NCI-H524 treated with DMSO at 0.1 percent for 48 hours (cell line): ENCODE results near the gene SYCE1.
"Not testable (repeated sequence)": the region's sequence is repeated elsewhere in the genome, so short reads cannot be mapped to it uniquely, and the experiment has no call there.

Experiments
- DNase-seq: peaks from one replicate; lab custom pipeline; 2025; lab: John Stamatoyannopoulos, UW

The SYCE1 gene, protein sequence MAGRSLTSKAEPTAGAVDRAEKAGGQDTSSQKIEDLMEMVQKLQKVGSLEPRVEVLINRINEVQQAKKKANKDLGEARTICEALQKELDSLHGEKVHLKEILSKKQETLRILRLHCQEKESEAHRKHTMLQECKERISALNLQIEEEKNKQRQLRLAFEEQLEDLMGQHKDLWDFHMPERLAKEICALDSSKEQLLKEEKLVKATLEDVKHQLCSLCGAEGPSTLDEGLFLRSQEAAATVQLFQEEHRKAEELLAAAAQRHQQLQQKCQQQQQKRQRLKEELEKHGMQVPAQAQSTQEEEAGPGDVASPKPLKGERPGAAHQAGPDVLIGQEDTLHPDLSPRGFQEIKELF

DNA sequence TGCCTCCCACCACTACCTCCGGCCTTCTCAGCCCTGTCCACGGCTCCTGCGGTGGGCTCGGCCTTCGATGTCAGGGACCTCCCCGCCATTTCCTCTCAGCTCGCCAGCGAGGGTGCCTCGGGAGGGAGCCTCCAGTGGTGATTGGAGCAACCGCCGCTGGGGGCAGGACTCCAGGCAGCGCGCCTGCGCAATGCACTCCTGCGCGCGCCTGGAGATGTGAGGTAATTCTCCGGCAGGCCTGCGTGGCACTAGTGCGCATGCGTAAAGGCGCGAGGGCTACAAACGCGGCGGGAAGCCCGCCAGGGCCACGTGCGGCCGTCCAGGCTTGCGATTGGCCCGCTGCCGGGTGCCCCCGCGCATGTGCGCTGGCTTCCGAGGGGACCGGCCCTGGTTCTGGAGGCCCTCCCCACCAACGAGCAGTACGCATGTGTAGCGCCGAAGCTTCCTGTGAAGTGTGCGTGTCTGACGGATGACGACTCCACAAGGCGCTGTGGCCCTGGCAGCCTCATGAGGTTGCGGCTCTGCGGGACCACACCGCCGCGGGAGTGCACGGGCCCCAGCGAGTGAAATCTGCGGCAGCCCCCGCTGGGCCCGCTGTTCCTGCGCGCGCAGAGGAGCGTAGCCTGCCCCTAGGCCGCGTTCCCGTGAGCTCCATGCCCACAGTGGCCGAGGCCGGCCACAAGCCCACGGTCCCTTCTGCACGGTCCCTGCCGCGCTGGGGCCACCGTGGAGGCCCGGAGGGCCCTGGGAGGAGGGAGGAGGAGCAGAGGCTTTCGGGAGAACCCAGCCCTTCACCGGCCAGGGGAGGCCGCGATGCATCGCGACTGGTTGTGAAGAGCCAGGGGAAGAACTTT lies at the start of gene SYCE1:
Gene SYCE1 (minus strand): TSS at position 143 of the 854 bp plus-strand sequence. CDS start 54 bp downstream, at position 89.
- DNase-seq, result no peak

DNA sequence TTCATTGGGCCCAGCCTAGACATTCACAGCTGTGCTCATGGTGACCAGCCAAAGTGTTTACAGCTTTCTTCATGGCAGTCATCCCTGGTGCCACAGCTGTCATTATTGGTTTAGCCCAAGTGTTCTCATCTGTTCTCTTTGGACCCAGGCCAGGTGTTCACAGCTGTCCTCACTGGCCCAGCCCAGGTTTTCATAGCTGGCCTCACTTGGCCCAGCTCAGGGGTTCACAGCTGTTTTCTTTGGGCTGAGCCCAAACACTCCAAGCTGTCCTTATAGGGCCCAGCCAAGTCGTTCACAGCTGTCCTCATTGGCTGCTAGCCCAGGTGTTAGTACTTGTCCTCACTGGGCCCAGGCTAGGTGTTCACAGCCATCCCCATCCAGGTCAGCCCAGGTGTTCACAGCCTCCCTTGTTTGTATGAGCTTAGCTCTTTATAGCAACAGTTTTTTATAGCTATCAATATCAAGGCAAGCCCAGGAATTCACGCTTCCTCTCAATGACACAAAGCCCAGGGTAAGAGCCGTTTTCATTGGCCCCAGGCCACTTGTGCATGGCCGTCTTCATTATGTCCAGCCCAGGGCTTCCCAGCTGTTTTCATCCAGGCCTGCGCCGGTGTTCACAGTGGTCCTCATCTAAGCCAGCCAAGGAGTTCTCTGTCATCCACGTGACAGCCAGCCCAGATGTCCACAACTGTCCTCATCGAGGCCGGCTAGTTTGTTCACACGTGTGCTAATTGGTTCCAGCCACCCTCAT lies 49.6 kb upstream of the SYCE1 start:
- no peak for DNase-seq

DNA sequence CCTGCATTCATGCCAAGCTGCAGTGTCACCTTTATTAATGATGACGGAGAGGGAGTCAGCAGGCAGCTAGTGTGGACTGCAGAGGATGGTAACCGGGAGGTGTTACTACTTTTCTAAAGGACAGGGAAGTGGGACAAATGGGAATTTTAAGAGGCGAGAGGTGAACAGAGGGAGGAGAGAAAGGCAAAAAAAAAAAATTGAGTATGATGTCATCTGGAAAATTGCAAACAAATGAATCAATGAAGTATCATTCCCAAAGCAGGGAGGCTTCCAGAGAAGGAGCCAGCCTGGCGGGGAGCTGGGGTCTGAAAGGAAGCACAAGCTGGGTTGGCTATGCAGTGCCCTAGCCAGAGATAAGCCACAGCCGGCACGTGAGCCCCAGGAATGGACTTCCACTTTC lies 48.3 kb upstream of the SYCE1 start:
- no peak for DNase-seq

DNA sequence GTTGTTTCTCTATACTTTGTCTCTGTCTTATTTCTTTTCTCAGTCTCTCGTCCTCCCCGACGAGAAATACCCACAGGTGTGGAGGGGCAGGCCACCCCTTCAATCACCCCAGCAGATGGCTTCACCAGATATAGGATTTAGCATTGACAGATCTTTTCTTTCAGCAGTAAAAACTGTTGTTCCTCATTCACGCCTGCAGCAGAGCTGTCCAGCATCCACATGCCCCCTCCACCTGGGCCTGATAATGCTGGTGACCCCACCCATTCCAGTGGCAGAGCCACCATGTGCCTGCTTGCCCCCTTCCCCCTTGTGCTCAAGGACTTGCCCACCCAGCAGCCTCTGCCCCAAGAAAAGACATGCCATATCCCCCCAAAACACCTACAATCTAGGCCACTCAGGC lies 45.7 kb upstream of the SYCE1 start:
- DNase-seq, result no peak

DNA sequence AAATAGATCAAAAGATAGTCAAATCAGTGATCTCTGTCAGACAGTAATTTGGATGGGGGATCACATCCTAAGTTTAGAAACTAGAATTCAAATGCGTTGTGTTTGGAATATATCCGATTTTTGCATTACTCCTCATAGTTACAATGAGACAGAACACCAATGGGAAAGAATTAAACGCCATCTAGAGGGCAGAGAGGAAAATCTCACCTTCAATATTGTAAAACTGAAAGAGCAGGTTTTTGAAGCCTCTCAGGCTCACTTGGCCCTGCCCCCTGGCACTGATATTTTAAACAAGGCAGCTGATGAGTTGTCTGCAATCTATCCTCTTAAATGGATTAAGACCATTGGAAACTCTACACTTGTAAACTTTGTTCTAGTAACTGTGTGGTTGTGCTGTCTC lies 43.5 kb upstream of the SYCE1 start:
- no peak for DNase-seq

DNA sequence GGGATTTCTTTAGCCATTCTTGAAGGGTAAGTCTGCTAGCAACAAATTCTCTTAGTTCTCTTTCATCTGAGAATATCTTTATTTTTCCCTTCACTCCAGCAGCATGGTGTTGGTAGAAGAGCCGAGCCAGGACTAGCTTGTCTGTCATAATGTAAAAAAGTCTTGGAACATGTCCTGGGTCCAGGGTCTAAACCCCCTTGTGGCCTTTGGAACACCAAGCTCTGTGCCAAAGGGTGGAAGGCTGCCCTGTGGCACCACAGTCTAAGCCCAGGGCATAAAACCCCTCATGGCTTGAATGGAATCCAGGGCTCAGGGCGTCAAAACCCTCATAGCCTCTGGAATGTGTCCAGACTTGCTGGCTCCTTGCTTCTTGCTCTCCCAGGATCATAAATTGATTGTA lies 38.1 kb upstream of the SYCE1 start:
- not testable (repeated sequence) for DNase-seq

DNA sequence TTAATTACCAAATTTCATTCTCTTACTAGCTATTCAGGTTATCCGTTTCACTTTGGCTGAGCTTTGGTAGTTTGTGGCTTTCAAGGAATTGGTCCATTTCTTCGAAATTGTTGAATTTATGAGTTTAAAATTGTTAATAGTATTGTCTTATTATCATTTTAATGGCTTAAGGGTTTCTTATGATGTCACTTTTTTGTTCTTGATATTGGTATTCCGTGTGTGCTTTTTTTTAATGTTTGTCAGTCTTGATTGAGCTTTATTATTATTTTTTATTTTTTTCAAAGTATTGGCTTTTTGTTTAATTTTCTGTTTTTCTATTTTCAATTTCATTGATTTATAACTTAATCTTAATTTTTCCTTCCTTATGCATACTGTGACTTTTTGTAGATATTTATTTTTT lies 35.3 kb upstream of the SYCE1 start:
- DNase-seq, result no peak

DNA sequence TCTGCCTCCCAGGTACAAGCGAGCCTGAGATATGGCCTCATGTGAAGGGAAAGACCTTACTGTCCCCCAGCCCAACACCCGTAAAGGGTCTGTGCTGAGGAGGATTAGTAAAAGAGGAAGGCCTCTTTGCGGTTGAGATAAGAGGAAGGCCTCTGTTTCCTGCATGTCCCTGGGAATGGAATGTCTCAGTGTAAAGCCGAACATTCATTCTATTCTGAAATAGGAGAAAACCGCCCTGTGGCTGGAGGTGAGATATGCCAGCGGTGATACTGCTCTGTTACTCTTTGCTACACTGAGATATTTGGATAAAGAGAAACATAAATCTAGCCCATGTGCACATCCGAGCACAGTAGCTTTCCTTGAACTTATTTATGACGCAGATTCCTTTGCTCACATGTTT lies 34.5 kb upstream of the SYCE1 start:
- not testable (repeated sequence) for DNase-seq

DNA sequence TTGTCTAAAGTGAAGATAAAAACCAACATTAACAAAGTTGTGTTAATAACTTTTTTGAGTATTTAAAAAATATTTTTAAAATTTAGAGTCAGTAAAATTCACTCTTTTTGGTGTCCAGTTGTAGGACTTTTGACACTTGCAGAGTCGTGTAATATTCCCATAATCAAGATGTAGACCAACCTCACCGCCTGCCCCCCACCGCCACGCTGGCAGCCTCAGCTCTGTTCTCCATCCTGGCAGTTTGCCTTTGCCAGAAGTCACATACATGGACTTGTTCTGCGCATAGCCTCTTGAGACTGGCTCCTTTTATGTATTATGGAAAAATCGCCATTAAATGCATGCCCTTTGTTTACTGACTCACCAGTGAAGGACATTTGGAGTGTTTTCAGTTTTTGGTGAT lies 27.3 kb upstream of the SYCE1 start:
- no peak for DNase-seq

DNA sequence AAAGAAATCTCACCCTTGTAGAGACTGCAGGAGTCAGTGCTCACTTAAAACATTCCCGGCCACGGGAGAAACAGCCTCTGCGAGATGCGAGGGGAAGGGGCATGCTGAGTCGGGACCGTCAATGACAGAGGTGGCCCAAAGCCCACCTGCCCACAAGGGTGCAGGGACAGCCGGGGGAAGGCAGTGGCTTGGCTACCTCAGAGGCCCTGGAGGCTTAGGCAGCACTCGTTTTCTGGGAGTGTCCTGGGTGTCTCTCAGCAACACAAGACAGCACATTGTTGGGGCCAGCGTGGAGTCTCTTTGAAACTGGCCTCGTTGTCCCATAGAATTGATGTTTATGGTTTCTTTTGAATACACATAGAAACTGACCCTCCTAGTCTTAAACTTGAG lies 25.6 kb upstream of the SYCE1 start:
- DNase-seq, result no peak

DNA sequence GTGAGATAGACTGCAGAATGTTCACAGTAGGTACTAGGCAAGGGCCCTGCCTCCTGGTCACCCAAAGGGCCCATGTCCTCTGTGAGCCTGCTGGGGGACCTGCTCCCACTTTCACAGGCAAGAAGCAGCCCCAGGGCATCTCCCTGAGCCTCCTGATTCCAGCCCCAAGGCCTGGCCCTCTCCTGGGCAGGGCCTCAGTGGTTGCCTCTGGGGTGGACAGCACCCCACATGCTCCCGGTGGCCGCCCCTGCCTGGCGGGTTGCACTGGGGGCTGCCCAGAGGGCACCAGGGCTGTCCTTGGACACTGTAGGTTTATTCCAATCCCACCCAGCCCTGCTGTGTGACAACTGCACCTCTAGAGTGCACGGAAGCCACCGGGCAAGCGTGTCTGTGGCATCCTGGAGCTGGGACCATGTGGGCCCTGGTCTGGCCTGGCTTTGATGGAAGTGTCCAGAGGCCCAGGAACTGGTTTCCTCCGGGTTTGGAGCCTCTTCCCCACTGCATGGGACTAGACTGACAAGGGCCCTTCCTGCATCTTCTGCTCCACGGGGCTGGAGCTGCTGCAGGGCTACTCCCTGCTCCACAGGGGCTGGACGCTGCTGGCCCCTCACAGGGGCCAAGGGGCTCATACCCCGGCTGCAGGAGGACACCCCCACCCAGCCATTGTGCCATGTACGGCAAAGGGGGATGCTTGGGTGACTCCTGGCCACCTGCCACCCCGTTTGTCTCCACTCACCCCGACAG lies 25.0 kb upstream of the SYCE1 start:
- no peak for DNase-seq

DNA sequence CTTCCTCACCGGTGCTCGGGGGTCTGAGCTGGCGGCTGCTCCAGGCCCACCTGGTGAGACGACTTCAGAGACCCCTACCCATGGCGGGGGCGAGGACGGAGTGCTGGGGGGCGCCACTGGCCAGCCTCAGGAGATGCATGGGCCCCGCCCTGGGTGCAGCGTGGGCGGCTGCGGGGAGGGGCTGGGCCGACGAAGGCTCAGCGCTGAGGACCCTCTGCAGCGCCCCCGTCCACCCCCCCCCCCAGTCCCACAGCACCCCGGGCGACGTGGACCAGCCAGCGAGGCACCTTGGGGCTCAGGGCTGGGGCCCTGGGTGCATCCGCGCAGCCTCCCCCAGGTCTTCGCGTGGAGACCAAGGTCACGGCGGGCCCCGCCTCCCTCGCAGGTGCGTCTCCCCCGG lies 11.7 kb upstream of the SYCE1 start:
- not testable (repeated sequence) for DNase-seq

DNA sequence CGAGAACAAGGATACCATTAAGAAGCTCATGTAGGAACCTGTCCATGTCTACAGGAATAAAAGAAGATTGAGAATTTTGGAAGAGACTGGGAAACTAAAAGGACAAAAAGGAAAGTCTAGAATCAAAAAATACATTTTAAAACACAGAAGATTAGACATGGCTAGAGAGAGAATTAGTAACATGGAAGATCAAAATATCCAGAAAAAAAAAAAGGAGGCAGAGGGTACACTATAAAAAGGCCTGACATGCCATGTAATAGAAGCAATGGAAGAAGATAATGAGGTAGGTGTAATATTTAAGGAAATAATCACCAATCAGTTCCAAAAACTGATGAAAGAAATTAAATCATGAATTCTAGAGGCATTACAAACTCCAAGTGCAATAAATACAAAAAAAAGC lies 8.1 kb upstream of the SYCE1 start:
- DNase-seq, result not testable (repeated sequence)

DNA sequence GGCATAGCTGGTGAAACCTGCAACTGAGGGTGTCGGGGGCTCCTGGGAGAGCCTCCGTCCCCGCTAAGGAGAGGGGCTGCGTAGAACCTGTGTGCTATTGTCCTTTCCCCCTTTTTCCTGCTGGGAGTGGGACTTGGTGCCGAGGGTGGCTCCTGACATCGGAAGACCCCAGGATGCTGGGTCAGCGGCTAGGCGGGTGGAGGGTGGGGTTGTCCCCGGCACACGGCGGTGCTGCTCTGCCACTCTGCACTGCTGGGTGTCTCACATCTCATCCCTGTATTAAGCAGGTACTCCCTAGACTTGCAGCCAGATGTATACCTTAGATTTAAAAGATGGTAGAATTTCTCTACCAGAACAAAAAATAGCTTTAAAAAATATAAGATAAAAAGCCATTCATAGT lies 6.7 kb upstream of the SYCE1 start:
- DNase-seq, result not testable (repeated sequence)

DNA sequence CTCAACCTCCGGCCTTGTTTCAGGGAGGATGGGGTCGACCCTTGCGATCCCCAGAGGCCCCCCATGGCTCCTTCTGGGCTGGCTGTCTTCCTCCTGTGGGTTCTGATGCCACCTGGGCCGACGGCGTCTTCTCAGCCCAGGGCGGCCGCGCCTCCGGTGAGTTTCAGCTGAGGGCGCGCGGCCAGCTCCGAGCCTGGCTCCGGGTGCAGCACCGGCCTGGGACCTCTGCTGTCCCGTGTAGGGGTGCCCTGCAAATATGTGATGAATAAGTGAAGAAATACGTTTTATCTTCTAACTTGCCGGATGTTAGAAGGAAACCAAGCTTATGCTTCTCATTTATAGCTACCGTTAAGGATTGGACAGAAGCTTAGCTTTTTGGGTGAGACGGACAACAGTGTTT lies 4.4 kb upstream of the SYCE1 start:
- DNase-seq, result not testable (repeated sequence)

DNA sequence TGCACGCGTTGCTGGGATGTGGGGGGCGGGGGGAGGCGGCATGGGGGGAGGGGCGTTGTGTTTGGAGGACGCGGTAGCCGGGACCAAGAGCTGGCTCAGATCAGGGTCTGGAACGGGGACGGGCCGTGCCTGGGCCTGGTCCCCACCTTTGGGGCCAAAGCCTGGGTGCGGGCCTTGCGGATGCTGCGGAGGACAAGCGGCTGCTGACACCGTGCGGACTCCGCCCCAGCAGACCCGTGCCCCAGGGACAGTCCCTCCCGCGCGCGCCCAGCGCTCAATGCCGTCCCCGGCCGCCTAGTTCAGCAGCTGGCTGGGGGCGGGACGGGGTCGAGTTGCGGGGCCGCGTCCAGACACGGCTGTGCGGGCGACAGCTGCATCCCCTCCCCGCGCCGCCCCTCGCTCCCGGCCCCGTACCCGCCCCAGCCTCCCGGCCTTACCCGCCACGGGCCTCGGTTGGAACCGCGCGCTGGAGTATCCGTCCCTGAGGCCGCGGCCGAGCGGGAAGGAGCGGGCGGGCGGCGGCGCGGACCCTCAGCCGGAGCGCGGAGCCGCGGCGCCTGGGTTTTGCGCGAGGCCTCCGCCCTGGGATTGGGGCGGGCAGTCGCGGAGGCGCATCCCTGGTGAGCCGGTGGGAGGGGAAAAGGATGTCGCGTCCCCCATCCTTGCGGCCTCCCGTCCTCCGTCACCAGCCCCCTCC lies 3.6 kb upstream of the SYCE1 start:
- not testable (repeated sequence) for DNase-seq

DNA sequence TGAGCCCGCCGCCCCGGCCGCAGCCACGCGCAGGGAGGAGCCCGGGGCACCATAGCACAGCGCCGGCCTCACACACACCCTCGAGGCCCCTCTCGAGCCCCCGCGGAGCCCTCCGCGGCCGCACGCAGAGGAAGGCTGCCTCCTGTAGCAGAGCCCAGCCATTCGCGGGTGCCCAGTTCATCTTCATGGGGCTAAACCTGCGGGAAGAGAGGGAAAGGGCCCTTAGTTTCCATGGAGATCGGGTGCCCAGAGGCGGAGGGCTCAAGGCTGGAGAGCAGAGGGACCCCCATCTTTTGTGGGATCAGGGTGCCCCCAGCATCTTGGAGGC lies 2.9 kb upstream of the SYCE1 start:
- no peak for DNase-seq

DNA sequence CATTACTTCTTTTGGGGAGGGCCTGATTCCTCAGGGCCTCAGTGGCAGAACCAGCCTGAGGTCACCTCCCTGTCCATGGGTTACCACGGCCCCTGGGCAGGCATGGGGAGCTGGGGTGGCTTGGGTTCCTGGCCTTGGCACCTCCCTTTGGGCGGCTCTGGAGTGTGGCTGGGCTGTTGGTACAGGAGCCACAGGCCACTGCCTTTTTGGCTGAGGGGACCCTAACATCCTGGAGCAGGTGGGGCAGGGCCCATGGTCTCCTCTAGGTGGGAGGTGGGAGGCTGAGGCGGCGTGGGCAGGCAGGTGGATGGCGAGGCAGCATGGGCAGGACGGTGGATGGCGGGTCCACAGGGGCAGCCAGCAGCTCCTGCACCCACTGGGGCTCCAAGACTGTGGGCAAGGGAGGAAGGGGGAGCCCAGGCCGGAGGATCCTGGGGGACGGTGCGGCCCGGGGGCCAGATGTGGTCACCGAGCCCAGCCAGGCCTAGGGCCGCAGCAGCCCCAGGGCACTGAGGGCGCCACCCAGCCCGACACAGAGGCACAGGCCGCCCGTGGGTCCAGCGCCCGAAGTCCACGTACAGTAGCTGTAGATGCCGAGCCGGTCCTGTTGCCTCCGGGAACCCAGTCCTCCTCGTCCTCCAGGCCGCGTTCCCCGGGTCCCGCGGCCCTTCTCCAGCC lies 2.4 kb upstream of the SYCE1 start:
- DNase-seq, result no peak

DNA sequence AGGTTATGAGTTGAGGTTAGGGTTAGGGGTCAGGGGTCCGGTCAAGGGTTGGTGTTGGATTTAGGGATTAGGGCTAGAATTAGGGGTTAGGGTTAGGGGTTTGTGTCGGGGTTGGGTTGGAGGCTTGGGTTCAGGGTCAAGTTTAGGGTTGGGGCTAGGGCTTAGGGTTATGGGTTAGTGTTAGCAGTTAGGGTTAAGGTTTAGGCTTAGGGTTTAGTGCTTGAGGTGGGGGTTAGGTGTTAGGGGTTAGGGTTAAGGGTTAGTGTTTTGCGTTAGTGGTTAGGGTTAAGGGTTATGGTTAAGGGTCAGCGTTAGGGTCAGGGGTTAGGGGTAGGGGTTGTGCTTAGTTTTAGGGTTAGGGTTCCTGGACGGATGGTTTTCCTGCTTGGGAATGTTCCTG lies 1.7 kb upstream of the SYCE1 start:
- no peak for DNase-seq

DNA sequence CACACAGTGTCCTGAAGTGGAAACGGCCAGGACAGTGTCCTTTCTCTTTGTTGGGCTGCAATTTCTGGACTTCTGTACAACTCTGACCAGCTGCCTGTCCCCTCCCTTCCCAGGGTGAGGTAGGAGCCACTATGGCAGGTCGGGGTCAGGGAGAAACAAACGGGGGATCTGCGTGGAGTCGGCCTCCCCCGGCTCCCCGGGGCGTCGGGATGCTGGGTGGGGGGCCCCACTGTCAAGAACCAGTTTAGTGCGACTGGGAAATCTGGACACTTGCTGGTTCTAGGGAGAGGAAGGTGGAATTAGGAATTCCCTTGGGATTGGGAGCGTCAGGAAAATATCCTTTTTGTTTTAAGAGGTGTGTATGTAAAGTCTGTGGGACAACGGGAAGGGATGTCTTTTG lies 567 bp downstream of the SYCE1 start:
- no peak for DNase-seq

DNA sequence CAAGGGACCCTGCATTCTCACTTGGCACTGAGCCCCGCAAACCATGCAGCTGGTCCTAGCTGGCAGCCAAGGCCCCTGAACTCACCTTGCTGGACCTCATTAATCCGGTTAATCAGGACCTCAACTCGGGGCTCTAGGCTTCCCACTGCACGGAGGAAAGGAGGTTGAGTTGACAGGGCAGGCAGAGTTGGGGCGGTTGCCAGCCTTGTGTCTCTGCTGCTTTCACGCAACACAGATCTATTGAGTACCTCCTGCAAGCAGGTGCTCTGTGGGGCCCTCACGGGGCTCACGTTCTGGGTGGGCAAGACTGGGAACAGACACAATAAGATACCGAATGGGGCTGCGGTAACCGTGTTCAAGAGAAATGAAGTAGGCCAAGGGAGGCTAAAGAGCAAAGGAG lies 6.2 kb downstream of the SYCE1 start:
- DNase-seq, result no peak
